ENCODE data around the gene MOSMO.

DNA sequence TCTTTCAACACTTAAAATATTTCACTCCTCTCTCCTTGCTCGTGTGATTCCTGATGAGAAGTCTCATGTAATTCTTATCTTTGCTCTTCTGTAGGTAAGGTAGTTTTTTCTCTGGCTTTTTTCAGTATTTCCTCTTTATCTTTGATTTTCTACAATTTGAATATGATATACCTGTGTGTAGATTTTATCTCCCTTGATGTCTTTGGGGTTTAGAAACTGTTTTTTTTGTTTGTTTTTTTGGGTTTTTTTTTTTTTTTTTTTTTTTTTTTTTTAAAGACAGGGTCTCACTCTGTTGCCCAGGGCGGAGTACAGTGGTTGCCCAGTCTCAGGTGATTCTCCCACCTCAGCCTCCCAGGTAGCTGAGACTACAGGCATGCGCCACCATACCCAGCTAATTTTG, 26.6 kb downstream of the MOSMO start:
- TF ChIP-seq POLR2A (IDR thresholded peaks at IDR 0.05; ENCODE audit: low read length) (no peak), GATA1 (IDR thresholded peaks at IDR 0.05; ENCODE audit: low read depth, low read length) (no peak)
